Astrocyte (in vitro differentiated cells and primary cell): ENCODE results near the gene PARD3B. TPM values are rescaled to one million over a fixed set of nuclear protein-coding genes. Genes with fewer than 3 reads are reported as not detected.

Experiments used
- DNase-seq: peaks from one replicate; pipeline ENCODE4 v3.0.0-alpha.2; 2010; ENCODE audit warnings: low read depth
- FAIRE-seq: peaks from 2 replicates; lab custom pipeline; 2011; peaks lifted over from hg19 to GRCh38; lab: Jason Lieb, UNC
- H2AFZ ChIP-seq: 2 replicates; pipeline ENCODE4 v1.6.0; 2012; ENCODE audit warnings: low read depth, low read length, inconsistent platforms
- H3K27ac ChIP-seq: 2 replicates; pipeline ENCODE4 v1.5.1; 2011; ENCODE audit warnings: low read depth, low read length, inconsistent platforms
- H3K27me3 ChIP-seq: 2 replicates; pipeline ENCODE4 v1.6.0; 2011; ENCODE audit warnings: low read length, inconsistent platforms; ENCODE audit not compliant: insufficient read depth
- H3K36me3 ChIP-seq: 2 replicates; pipeline ENCODE4 v1.5.1; 2011; ENCODE audit warnings: low read length, inconsistent platforms; ENCODE audit not compliant: insufficient read depth
- H3K4me1 ChIP-seq: 2 replicates; pipeline ENCODE4 v1.5.1; 2011; ENCODE audit warnings: low read length, inconsistent platforms; ENCODE audit not compliant: insufficient read depth
- H3K4me2 ChIP-seq: 2 replicates; pipeline ENCODE4 v1.6.0; 2012; ENCODE audit warnings: low read length, inconsistent platforms
- H3K4me3 ChIP-seq: 2 replicates; pipeline ENCODE4 v1.5.1; 2011; ENCODE audit warnings: low read depth, mild to moderate bottlenecking, low read length, inconsistent platforms; ENCODE audit not compliant: insufficient read depth
- H3K79me2 ChIP-seq: 2 replicates; pipeline ENCODE4 v1.6.0; 2012; ENCODE audit warnings: mild to moderate bottlenecking, low read length, inconsistent platforms; ENCODE audit not compliant: insufficient read depth
- H3K9ac ChIP-seq: 2 replicates; pipeline ENCODE4 v1.6.0; 2012; ENCODE audit warnings: mild to moderate bottlenecking, low read length, inconsistent platforms
- H3K9me3 ChIP-seq: 2 replicates; pipeline ENCODE4 v1.5.1; 2012; ENCODE audit warnings: low read depth, mild to moderate bottlenecking, low read length, inconsistent platforms; ENCODE audit not compliant: insufficient read depth
- H4K20me1 ChIP-seq: 2 replicates; pipeline ENCODE4 v1.6.0; 2012; ENCODE audit warnings: low read length, inconsistent platforms; ENCODE audit not compliant: insufficient read depth
- H3K27ac Mint-ChIP-seq: one replicate; pipeline ENCODE4 v1.8.0; 2021; ENCODE audit warnings: mild to moderate bottlenecking, mixed read lengths; ENCODE audit not compliant: unreplicated experiment
- H3K27me3 Mint-ChIP-seq: one replicate; pipeline ENCODE4 v1.8.0; 2021; ENCODE audit warnings: low read depth, mixed read lengths; ENCODE audit not compliant: unreplicated experiment
- H3K36me3 Mint-ChIP-seq: one replicate; pipeline ENCODE4 v1.8.0; 2021; ENCODE audit warnings: low read depth, mixed read lengths; ENCODE audit not compliant: unreplicated experiment
- H3K4me1 Mint-ChIP-seq: one replicate; pipeline ENCODE4 v1.8.0; 2021; ENCODE audit warnings: low read depth, mixed read lengths; ENCODE audit not compliant: unreplicated experiment
- H3K4me3 Mint-ChIP-seq: one replicate; pipeline ENCODE4 v1.8.0; 2021; ENCODE audit warnings: mild to moderate bottlenecking, moderate library complexity, mixed read lengths; ENCODE audit not compliant: unreplicated experiment
- H3K9me3 Mint-ChIP-seq: one replicate; pipeline ENCODE4 v1.8.0; 2021; ENCODE audit warnings: mild to moderate bottlenecking, mixed read lengths; ENCODE audit not compliant: unreplicated experiment
- CTCF ChIP-seq: IDR thresholded peaks from 2 replicates; pipeline ENCODE4 v1.5.1; 2011; ENCODE audit warnings: low read depth, mild to moderate bottlenecking, inconsistent platforms, low read length, moderate library complexity; ENCODE audit not compliant: insufficient read depth
- EZH2 ChIP-seq: IDR thresholded peaks from 2 replicates; pipeline ENCODE4 v1.6.1; 2012; ENCODE audit warnings: mild to moderate bottlenecking, low read length, inconsistent platforms; ENCODE audit not compliant: insufficient read depth
- total RNA-seq: library from RNA; stranded (reverse); gene quantifications from 2 replicates; pipeline ENCODE4 v1.2.1, GENCODE V29; 2021

Gene PARD3B
- total RNA-seq, 1 donor from 2014 or later: 6.5 TPM

DNA sequence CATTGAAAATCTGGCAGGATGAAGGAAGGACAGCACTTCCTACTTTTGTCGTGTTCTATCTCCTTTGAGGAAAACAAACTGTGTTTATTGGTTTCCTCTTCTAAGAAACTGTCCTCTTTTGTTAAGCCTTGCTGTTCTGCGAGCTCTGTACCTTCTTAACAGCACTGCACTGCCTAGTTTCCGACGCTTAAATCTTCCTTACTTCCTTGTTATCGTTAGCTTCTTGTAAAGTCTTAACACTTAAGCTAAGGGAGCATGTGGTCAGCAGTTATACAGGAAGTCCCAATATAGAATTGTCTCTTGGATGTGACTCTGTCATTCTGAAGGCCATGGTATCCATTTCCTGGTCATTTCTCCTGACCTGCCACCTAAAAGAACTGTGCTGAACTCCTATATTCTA is 584.3 kb downstream of the PARD3B start:
- H3K4me3 Mint-ChIP-seq: no peak overlapping the region
- no peak for FAIRE-seq
- H3K9me3 Mint-ChIP-seq: no peaks in the 10 kb centered on the region

GRCh38 chr2:205130111-205130829 is 585.0 kb downstream of the PARD3B start:
- H3K4me3 Mint-ChIP-seq: no peak overlapping the region

More for the DNA sequence above, 584.3 kb downstream of the PARD3B start:
- H3K27ac Mint-ChIP-seq: peak overlapping the region; percentile 31
- no peaks in the 10 kb centered on the region for H3K9me3 ChIP-seq
- H3K27ac ChIP-seq: no peak overlapping the region
- H3K27me3 Mint-ChIP-seq: no peaks in the 10 kb centered on the region
- H2AFZ ChIP-seq: no peak overlapping the region
- no peaks in the 10 kb centered on the region for H3K36me3 ChIP-seq
- no peaks in the 10 kb centered on the region for H4K20me1 ChIP-seq
- H3K79me2 ChIP-seq: no peaks in the 10 kb centered on the region
- peaks cover 22% of the 10 kb centered on the region for H3K4me1 Mint-ChIP-seq
- no peak overlapping the region for H3K4me2 ChIP-seq
- H3K9ac ChIP-seq: no peak overlapping the region
- no peak for TF ChIP-seq CTCF
- TF ChIP-seq EZH2: no peak
- no peaks in the 10 kb centered on the region for H3K27me3 ChIP-seq
- H3K36me3 Mint-ChIP-seq: no peaks in the 10 kb centered on the region
- DNase-seq: no peak
- H3K4me1 ChIP-seq: no peaks in the 10 kb centered on the region
- no peak overlapping the region for H3K4me3 ChIP-seq

DNA sequence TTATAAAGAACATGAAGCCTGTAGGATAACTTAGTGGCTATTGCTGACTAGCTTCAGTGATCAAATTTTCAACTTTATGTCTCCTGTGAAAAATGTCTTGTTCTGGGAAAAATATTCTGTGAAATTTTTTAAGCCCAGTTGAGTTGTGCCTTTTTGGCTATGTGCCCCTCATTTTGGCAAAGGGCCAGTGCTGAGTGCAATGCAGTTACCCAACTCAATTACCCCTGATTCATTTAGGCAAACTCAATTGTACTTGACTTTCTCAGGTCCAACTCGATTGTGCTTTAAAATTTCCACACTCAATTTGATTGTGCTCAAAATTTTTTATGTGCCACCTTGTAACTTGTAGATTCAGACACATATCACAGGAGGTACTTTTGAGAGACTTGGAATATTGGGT is 588.3 kb downstream of the PARD3B start:
- FAIRE-seq (no peak), DNase-seq (no peak)
- H3K4me1 ChIP-seq: no peaks in the 10 kb centered on the region
- H3K27me3 ChIP-seq: no peaks in the 10 kb centered on the region
- H3K9ac ChIP-seq: no peak overlapping the region
- H3K79me2 ChIP-seq: no peaks in the 10 kb centered on the region
- H3K9me3 Mint-ChIP-seq: no peaks in the 10 kb centered on the region
- no peaks in the 10 kb centered on the region for H3K36me3 Mint-ChIP-seq
- no peak overlapping the region for H3K4me2 ChIP-seq
- no peak overlapping the region for H3K27ac ChIP-seq
- no peaks in the 10 kb centered on the region for H3K9me3 ChIP-seq
- H2AFZ ChIP-seq: no peak overlapping the region
- H3K4me3 ChIP-seq: no peak overlapping the region
- H3K27me3 Mint-ChIP-seq: peaks cover 1% of the 10 kb centered on the region
- H3K4me3 Mint-ChIP-seq: no peak overlapping the region
- TF ChIP-seq CTCF: no peak
- TF ChIP-seq EZH2: no peak
- H3K4me1 Mint-ChIP-seq: peaks cover 15% of the 10 kb centered on the region
- no peaks in the 10 kb centered on the region for H3K36me3 ChIP-seq
- H3K27ac Mint-ChIP-seq: no peak overlapping the region
- H4K20me1 ChIP-seq: no peaks in the 10 kb centered on the region

More at GRCh38 chr2:205130111-205130829, 585.0 kb downstream of the PARD3B start:
- no peak for TF ChIP-seq EZH2
- no peaks in the 10 kb centered on the region for H4K20me1 ChIP-seq
- no peak overlapping the region for H3K4me3 ChIP-seq
- Mint-ChIP-seq H3K9me3 (no peaks in the 10 kb centered on the region), H3K36me3 (no peaks in the 10 kb centered on the region), H3K27me3 (no peaks in the 10 kb centered on the region), H3K27ac (no peak overlapping the region), H3K4me1 (peaks cover 22% of the 10 kb centered on the region)
- FAIRE-seq (peak; percentile 77), DNase-seq (peak; percentile 75)
- H2AFZ ChIP-seq: no peak overlapping the region
- no peaks in the 10 kb centered on the region for H3K27me3 ChIP-seq
- no peaks in the 10 kb centered on the region for H3K36me3 ChIP-seq
- no peaks in the 10 kb centered on the region for H3K79me2 ChIP-seq
- H3K4me1 ChIP-seq: no peaks in the 10 kb centered on the region
- H3K27ac ChIP-seq: no peak overlapping the region
- no peak overlapping the region for H3K9ac ChIP-seq
- no peak overlapping the region for H3K4me2 ChIP-seq
- no peaks in the 10 kb centered on the region for H3K9me3 ChIP-seq
